Activated naive CD4-positive, alpha-beta T cell treated with anti-CD3 and anti-CD28 coated beads, Interleukin-2, amount 10 ng/mL, durations not matched to agents 7 days and 5 days (primary cell): ENCODE results near the gene KLHL6.
A peak's percentile ranks its signal among the peaks of the same experiment; 100 is the strongest.
"Not testable (repeated sequence)": the region's sequence is repeated elsewhere in the genome, so short reads cannot be mapped to it uniquely, and the experiment has no call there.

Source experiments
- CTCF ChIA-PET: fragments of 350-600 bp; sonication (Branson Sonifier 250); formaldehyde crosslinking; loops from one replicate; lab custom pipeline; 2021; ENCODE audit warnings: antibody characterized with exemption; lab: Charles Lee
- DNase-seq: peaks from one replicate; pipeline ENCODE4 v3.0.0-alpha.2; 2020
- H3K27ac Mint-ChIP-seq: one replicate; pipeline ENCODE4 v1.8.0; 2021; ENCODE audit warnings: mild to moderate bottlenecking, moderate library complexity, mixed read lengths
- H3K27me3 Mint-ChIP-seq: one replicate; pipeline ENCODE4 v1.8.0; 2021; ENCODE audit warnings: mild to moderate bottlenecking, mixed read lengths
- H3K36me3 Mint-ChIP-seq: one replicate; pipeline ENCODE4 v1.8.0; 2021; ENCODE audit warnings: mixed read lengths
- H3K4me1 Mint-ChIP-seq: one replicate; pipeline ENCODE4 v1.8.0; 2021; ENCODE audit warnings: mixed read lengths
- H3K4me3 Mint-ChIP-seq: one replicate; pipeline ENCODE4 v1.8.0; 2021; ENCODE audit warnings: mild to moderate bottlenecking, moderate library complexity, mixed read lengths
- H3K9me3 Mint-ChIP-seq: one replicate; pipeline ENCODE4 v1.8.0; 2021; ENCODE audit warnings: mixed read lengths

KLHL6 gene

GRCh38 chr3:183581496-183582155 lies 26.1 kb upstream of the KLHL6 start:
- Mint-ChIP-seq H3K4me3 (no peak overlapping the region), H3K9me3 (no peaks in the 10 kb centered on the region), H3K27me3 (peaks cover 25% of the 10 kb centered on the region), H3K36me3 (no peaks in the 10 kb centered on the region), H3K4me1 (peaks cover 53% of the 10 kb centered on the region), H3K27ac (no peak overlapping the region)
- CTCF ChIA-PET: interaction anchor here (1.5 kb wide), 1 partner anchor 40 kb away, joined by 3 read pairs; no protein-coding TSS in a partner anchor
- DNase-seq: no peak

GRCh38 chr3:183579967-183580900 lies 24.7 kb upstream of the KLHL6 start:
- H3K9me3 Mint-ChIP-seq: no peaks in the 10 kb centered on the region
- H3K4me3 Mint-ChIP-seq: no peak overlapping the region
- no peak overlapping the region for H3K27ac Mint-ChIP-seq
- H3K36me3 Mint-ChIP-seq: no peaks in the 10 kb centered on the region
- CTCF ChIA-PET: interaction anchor here (0.6 to 1.5 kb wide), 2 partner anchors 11 to 39 kb away, joined by 3 read pairs; no protein-coding TSS in a partner anchor
- H3K27me3 Mint-ChIP-seq: peaks cover 31% of the 10 kb centered on the region
- DNase-seq: no peak
- H3K4me1 Mint-ChIP-seq: peaks cover 45% of the 10 kb centered on the region

- Mint-ChIP-seq H3K4me1 (peaks cover 30% of the 10 kb centered on the region), H3K27ac (no peak overlapping the region), H3K4me3 (no peak overlapping the region), H3K27me3 (peaks cover 31% of the 10 kb centered on the region), H3K9me3 (no peaks in the 10 kb centered on the region), H3K36me3 (no peaks in the 10 kb centered on the region)
- no peak for DNase-seq
- CTCF ChIA-PET: interaction anchor here (0.8 kb wide), 1 partner anchor 14 kb away, joined by 3 read pairs; no protein-coding TSS in a partner anchor
Measured at GRCh38 chr3:183578179-183578578, 22.7 kb upstream of the KLHL6 start.

- no peak overlapping the region for H3K4me3 Mint-ChIP-seq
- DNase-seq: no peak
Measured at GRCh38 chr3:183577346-183577745, 21.8 kb upstream of the KLHL6 start.

GRCh38 chr3:183576487-183577107 lies 21.1 kb upstream of the KLHL6 start:
- CTCF ChIA-PET: interaction anchor here (0.8 to 1.6 kb wide), 2 partner anchors 53 to 98 kb away, joined by 3 to 4 read pairs; no protein-coding TSS in a partner anchor
- no peak for DNase-seq
- Mint-ChIP-seq H3K4me1 (peaks cover 29% of the 10 kb centered on the region), H3K27me3 (peaks cover 34% of the 10 kb centered on the region), H3K4me3 (no peak overlapping the region), H3K27ac (no peak overlapping the region), H3K9me3 (no peaks in the 10 kb centered on the region), H3K36me3 (no peaks in the 10 kb centered on the region)

More at GRCh38 chr3:183577346-183577745, 21.8 kb upstream of the KLHL6 start:
- CTCF ChIA-PET: interaction anchor here (1.6 kb wide), 1 partner anchor 98 kb away, joined by 4 read pairs; no protein-coding TSS in a partner anchor
- H3K27me3 Mint-ChIP-seq: peaks cover 35% of the 10 kb centered on the region
- H3K36me3 Mint-ChIP-seq: no peaks in the 10 kb centered on the region
- peaks cover 29% of the 10 kb centered on the region for H3K4me1 Mint-ChIP-seq
- no peaks in the 10 kb centered on the region for H3K9me3 Mint-ChIP-seq
- H3K27ac Mint-ChIP-seq: no peak overlapping the region

- Mint-ChIP-seq H3K4me1 (peaks cover 9% of the 10 kb centered on the region), H3K9me3 (no peaks in the 10 kb centered on the region), H3K27ac (no peak overlapping the region), H3K4me3 (no peak overlapping the region), H3K36me3 (no peaks in the 10 kb centered on the region), H3K27me3 (peaks cover 25% of the 10 kb centered on the region)
- DNase-seq: no peak
- CTCF ChIA-PET: no interaction called here
Measured at GRCh38 chr3:183572935-183573334, 17.4 kb upstream of the KLHL6 start.

- not testable (repeated sequence) for H3K36me3 Mint-ChIP-seq, H3K27ac Mint-ChIP-seq, DNase-seq, H3K4me1 Mint-ChIP-seq, H3K4me3 Mint-ChIP-seq, H3K9me3 Mint-ChIP-seq
- CTCF ChIA-PET: interaction anchor here (0.9 kb wide), 1 partner anchor 14 kb away, joined by 3 read pairs; no protein-coding TSS in a partner anchor
- peaks cover 11% of the 10 kb centered on the region for H3K27me3 Mint-ChIP-seq
Measured at GRCh38 chr3:183570191-183570590, 14.7 kb upstream of the KLHL6 start.

- no peaks in the 10 kb centered on the region for H3K36me3 Mint-ChIP-seq
- peaks cover 11% of the 10 kb centered on the region for H3K27me3 Mint-ChIP-seq
- DNase-seq: no peak
- no peak overlapping the region for H3K4me3 Mint-ChIP-seq
- CTCF ChIA-PET: no interaction called here
- H3K4me1 Mint-ChIP-seq: peaks cover 12% of the 10 kb centered on the region
- no peak overlapping the region for H3K27ac Mint-ChIP-seq
- H3K9me3 Mint-ChIP-seq: no peaks in the 10 kb centered on the region
Measured at GRCh38 chr3:183566880-183567279, 11.4 kb upstream of the KLHL6 start.

- no peak overlapping the region for H3K27ac Mint-ChIP-seq
Measured at GRCh38 chr3:183564046-183564445, 8.5 kb upstream of the KLHL6 start.

GRCh38 chr3:183563536-183563874 lies 8.0 kb upstream of the KLHL6 start:
- no peak overlapping the region for H3K27ac Mint-ChIP-seq
- H3K9me3 Mint-ChIP-seq: no peaks in the 10 kb centered on the region
- H3K36me3 Mint-ChIP-seq: no peaks in the 10 kb centered on the region
- CTCF ChIA-PET: interaction anchor here (1.2 kb wide), 1 partner anchor 203 kb away, joined by 3 read pairs; no protein-coding TSS in a partner anchor
- DNase-seq: no peak
- no peak overlapping the region for H3K4me3 Mint-ChIP-seq
- peaks cover 4% of the 10 kb centered on the region for H3K27me3 Mint-ChIP-seq
- peaks cover 12% of the 10 kb centered on the region for H3K4me1 Mint-ChIP-seq

More at GRCh38 chr3:183564046-183564445, 8.5 kb upstream of the KLHL6 start:
- DNase-seq: no peak
- CTCF ChIA-PET: interaction anchor here (1.0 kb wide), 1 partner anchor 74 kb away, joined by 3 read pairs; no protein-coding TSS in a partner anchor
- Mint-ChIP-seq H3K36me3 (no peaks in the 10 kb centered on the region), H3K4me1 (peaks cover 12% of the 10 kb centered on the region), H3K27me3 (peaks cover 4% of the 10 kb centered on the region), H3K4me3 (no peak overlapping the region), H3K9me3 (no peaks in the 10 kb centered on the region)

GRCh38 chr3:183560607-183561006 lies 5.1 kb upstream of the KLHL6 start:
- H3K4me3 Mint-ChIP-seq: no peak overlapping the region
- CTCF ChIA-PET: interaction anchor here (0.6 to 3.0 kb wide), 11 partner anchors 18 to 377 kb away, joined by 3 to 18 read pairs (median 4); no protein-coding TSS in a partner anchor
- H3K27me3 Mint-ChIP-seq: peaks cover 4% of the 10 kb centered on the region
- H3K36me3 Mint-ChIP-seq: peaks cover 3% of the 10 kb centered on the region
- H3K9me3 Mint-ChIP-seq: no peaks in the 10 kb centered on the region
- H3K27ac Mint-ChIP-seq: no peak overlapping the region
- peaks cover 32% of the 10 kb centered on the region for H3K4me1 Mint-ChIP-seq
- peak; percentile 60 for DNase-seq

GRCh38 chr3:183558495-183558894 lies 3.0 kb upstream of the KLHL6 start:
- CTCF ChIA-PET: interaction anchor here (0.9 to 3.0 kb wide), 2 partner anchors 79 to 89 kb away, joined by 4 to 16 read pairs; no protein-coding TSS in a partner anchor
- Mint-ChIP-seq H3K4me1 (peaks cover 36% of the 10 kb centered on the region), H3K27me3 (peaks cover 4% of the 10 kb centered on the region), H3K4me3 (no peak overlapping the region), H3K9me3 (no peaks in the 10 kb centered on the region), H3K27ac (no peak overlapping the region), H3K36me3 (peaks cover 17% of the 10 kb centered on the region)
- no peak for DNase-seq

GRCh38 chr3:183556722-183557121 lies 1.2 kb upstream of the KLHL6 start:
- Mint-ChIP-seq H3K27ac (peak overlapping the region; percentile 98), H3K4me1 (peaks cover 45% of the 10 kb centered on the region), H3K9me3 (no peaks in the 10 kb centered on the region), H3K27me3 (no peaks in the 10 kb centered on the region), H3K4me3 (peak overlapping the region; percentile 97), H3K36me3 (peaks cover 24% of the 10 kb centered on the region)
- no peak for DNase-seq
- CTCF ChIA-PET: no interaction called here
